CD4-positive, alpha-beta T cell (primary cell): Measurements from ENCODE around the gene TEX261. TPM values are rescaled to one million over a fixed set of nuclear protein-coding genes. Genes with fewer than 3 reads are reported as not detected.

ENCODE experiments used
- ATAC-seq: fragments of 200-7000 bp; cut with Tn5 transposase; one replicate; pipeline ENCODE4 v1.10.0; 2022; ENCODE audit warnings: mild to moderate bottlenecking; ENCODE audit not compliant: poor library complexity
- CTCF ChIA-PET: fragments of 350-600 bp; sonication (Branson Sonifier 250); formaldehyde crosslinking; loops from one replicate; lab custom pipeline; 2021; ENCODE audit warnings: antibody characterized with exemption, inconsistent platforms; lab: Charles Lee
- POLR2A ChIA-PET: fragments of 350-600 bp; sonication (Branson Sonifier 250); formaldehyde crosslinking; loops from one replicate; lab custom pipeline; 2021; ENCODE audit warnings: antibody characterized with exemption, inconsistent platforms; lab: Charles Lee
- DNase-seq, 14 experiments: peaks; one replicate each; pipeline ENCODE4 v3.0.0-alpha.2; 2013 to 2020; ENCODE audit warnings: mixed read lengths in 2 of 14
- H3K27ac ChIP-seq, 2 donors: one replicate each; pipeline versions ENCODE4 v1.5.1 to v1.7.0; 2013; ENCODE audit warnings: low read length in 2 of 2, low read depth in 1 of 2, mild to moderate bottlenecking in 1 of 2
- H3K27me3 ChIP-seq, 2 experiments: 1 replicate in 1 of 2; 2 replicates in 1 of 2; pipeline versions ENCODE4 v1.6.1 to v1.7.0; 2013; ENCODE audit warnings: low read length in 2 of 2, control low read depth in 1 of 2, mild to moderate bottlenecking in 1 of 2, moderate library complexity in 1 of 2; ENCODE audit not compliant: insufficient read depth in 2 of 2, control insufficient read depth in 1 of 2
- H3K36me3 ChIP-seq: one replicate; pipeline ENCODE4 v1.6.1; 2013; ENCODE audit warnings: low read length, control low read depth; ENCODE audit not compliant: insufficient read depth
- H3K4me1 ChIP-seq: one replicate; pipeline ENCODE4 v1.6.1; 2013; ENCODE audit warnings: low read length, control low read depth; ENCODE audit not compliant: insufficient read depth
- H3K4me3 ChIP-seq: one replicate; pipeline ENCODE4 v1.5.1; 2013; ENCODE audit warnings: mild to moderate bottlenecking, low read length, moderate library complexity
- H3K9me3 ChIP-seq, 2 experiments: 1 replicate in 1 of 2; 2 replicates in 1 of 2; pipeline versions ENCODE4 v1.6.1 to v1.7.0; 2013; ENCODE audit warnings: low read length in 2 of 2, mild to moderate bottlenecking in 2 of 2, control low read depth in 1 of 2, moderate library complexity in 1 of 2; ENCODE audit not compliant: control insufficient read depth in 1 of 2, insufficient read depth in 1 of 2
- H3K27ac Mint-ChIP-seq: one replicate; pipeline ENCODE4 v1.8.0; 2020; ENCODE audit warnings: mixed read lengths
- H3K27me3 Mint-ChIP-seq: one replicate; pipeline ENCODE4 v1.8.0; 2021; ENCODE audit warnings: mixed read lengths
- H3K36me3 Mint-ChIP-seq: one replicate; pipeline ENCODE4 v1.8.0; 2021; ENCODE audit warnings: low read depth, mixed read lengths
- H3K4me1 Mint-ChIP-seq: one replicate; pipeline ENCODE4 v1.8.0; 2021; ENCODE audit warnings: low read depth, mixed read lengths
- H3K4me3 Mint-ChIP-seq: one replicate; pipeline ENCODE4 v1.8.0; 2020; ENCODE audit warnings: mild to moderate bottlenecking, mixed read lengths
- H3K9me3 Mint-ChIP-seq: one replicate; pipeline ENCODE4 v1.8.0; 2020; ENCODE audit warnings: mixed read lengths
- CTCF ChIP-seq: fragments of 200-600 bp; IDR thresholded peaks from one replicate; pipeline ENCODE4 v1.8.0; 2022; ENCODE audit warnings: antibody characterized with exemption, mild to moderate bottlenecking
- intact Hi-C, 2 experiments: fragments of 100-400 bp; cut with DNase I in 1 of 2; cut with micrococcal nuclease in 1 of 2; formaldehyde crosslinking; loops; one replicate each; pipeline versions ENCODE4 v1.15.1 to v1.9.0; 2023 to 2025; cut with DNase I, micrococcal nuclease
- total RNA-seq, 174 experiments: library from RNA in 2 of 174; stranded (reverse) in 2 of 174; gene quantifications; one replicate each; pipeline ENCODE4 v1.2.3 and lab custom pipeline; 2021 to 2026

Gene TEX261
- total RNA-seq, 2 experiments from 2014 or later, result 26.8 to 34.0 TPM

- Mint-ChIP-seq H3K4me1 (no peaks in the 10 kb centered on the region), H3K27me3 (peaks cover 43% of the 10 kb centered on the region), H3K9me3 (no peaks in the 10 kb centered on the region), H3K36me3 (no peaks in the 10 kb centered on the region), H3K27ac (no peak overlapping the region), H3K4me3 (no peak overlapping the region)
- Histone ChIP-seq H3K36me3 (no peaks in the 10 kb centered on the region), H3K4me3 (no peak overlapping the region), H3K4me1 (peaks cover 6% of the 10 kb centered on the region), H3K9me3 (no peaks in the 10 kb centered on the region), H3K27ac (no peak overlapping the region), H3K27me3 (peaks cover 5 to 30% of the 10 kb centered on the region in 2 experiments)
- no peak for TF ChIP-seq CTCF
- ChIA-PET POLR2A (no interaction called here), CTCF (interaction anchor here (2.2 kb wide), 1 partner anchor 10 kb away, joined by 11 read pairs; no protein-coding TSS in a partner anchor)
- intact Hi-C loops, result no loop called here
- ATAC-seq (no peak), DNase-seq (no peak)
Observed at GRCh38 chr2:70954886-70955285, 39.8 kb downstream of the TEX261 start.

GRCh38 chr2:70949086-70949485 lies 45.6 kb downstream of the TEX261 start:
- ATAC-seq, result no peak
- Histone ChIP-seq H3K9me3 (no peaks in the 10 kb centered on the region), H3K36me3 (no peaks in the 10 kb centered on the region), H3K27ac (no peak overlapping the region), H3K4me1 (peaks cover 13% of the 10 kb centered on the region), H3K4me3 (no peak overlapping the region), H3K27me3 (peaks cover 2 to 7% of the 10 kb centered on the region in 2 experiments)
- H3K36me3 Mint-ChIP-seq, result no peaks in the 10 kb centered on the region
- ChIA-PET CTCF (interaction anchor here (0.6 to 1.7 kb wide), 26 partner anchors 11 to 651 kb away, joined by 3 to 8 read pairs (median 3); partner anchors contain the start of genes NAGK, TEX261 and ZNF638), POLR2A (no interaction called here)
- H3K27me3 Mint-ChIP-seq, result peaks cover 24% of the 10 kb centered on the region
- no peak overlapping the region for H3K4me3 Mint-ChIP-seq
- no peak overlapping the region for H3K27ac Mint-ChIP-seq
- intact Hi-C loops, result loop anchor here in 1 of 2 experiments (2.0 kb wide), 1 partner anchor 644 kb away; no protein-coding TSS in a partner anchor
- TF ChIP-seq CTCF, result no peak
- H3K4me1 Mint-ChIP-seq, result peaks cover 12% of the 10 kb centered on the region
- H3K9me3 Mint-ChIP-seq, result no peaks in the 10 kb centered on the region
- DNase-seq, result no peak

GRCh38 chr2:70948337-70949003 lies 46.2 kb downstream of the TEX261 start:
- peak overlapping the region; percentile 3 for H3K4me3 ChIP-seq
- Mint-ChIP-seq H3K4me1 (peaks cover 12% of the 10 kb centered on the region), H3K27ac (no peak overlapping the region), H3K36me3 (no peaks in the 10 kb centered on the region), H3K9me3 (no peaks in the 10 kb centered on the region), H3K4me3 (peak overlapping the region; percentile 79), H3K27me3 (peaks cover 22% of the 10 kb centered on the region)
- ChIA-PET CTCF (interaction anchor here (0.6 to 1.7 kb wide), 27 partner anchors 10 to 650 kb away, joined by 3 to 8 read pairs (median 3); partner anchors contain the start of genes NAGK, TEX261 and ZNF638), POLR2A (interaction anchor here (0.5 to 1.1 kb wide), 2 partner anchors 12 to 16 kb away, joined by 3 to 4 read pairs; no protein-coding TSS in a partner anchor)
- peak; percentile 62 to 87 (median 70) for DNase-seq
- ATAC-seq, result peak; percentile 95
- H3K27ac ChIP-seq, result no peak overlapping the region
- H3K4me1 ChIP-seq, result peaks cover 13% of the 10 kb centered on the region
- H3K36me3 ChIP-seq, result no peaks in the 10 kb centered on the region
- no peaks in the 10 kb centered on the region for H3K9me3 ChIP-seq
- TF ChIP-seq CTCF, result peak; percentile 95
- intact Hi-C loops, result loop anchor here in 1 of 2 experiments (2.0 kb wide), 1 partner anchor 644 kb away; no protein-coding TSS in a partner anchor
- H3K27me3 ChIP-seq, result peaks cover 2 to 3% of the 10 kb centered on the region in 2 experiments
